ENCODE measurements around the gene NEU4. TPM values are rescaled to one million over a fixed set of nuclear protein-coding genes. Genes with fewer than 3 reads are reported as not detected.
A peak's percentile ranks its signal among the peaks of the same experiment; 100 is the strongest.

NEU4 gene
- total RNA-seq, 1 donor, result not detected

DNA sequence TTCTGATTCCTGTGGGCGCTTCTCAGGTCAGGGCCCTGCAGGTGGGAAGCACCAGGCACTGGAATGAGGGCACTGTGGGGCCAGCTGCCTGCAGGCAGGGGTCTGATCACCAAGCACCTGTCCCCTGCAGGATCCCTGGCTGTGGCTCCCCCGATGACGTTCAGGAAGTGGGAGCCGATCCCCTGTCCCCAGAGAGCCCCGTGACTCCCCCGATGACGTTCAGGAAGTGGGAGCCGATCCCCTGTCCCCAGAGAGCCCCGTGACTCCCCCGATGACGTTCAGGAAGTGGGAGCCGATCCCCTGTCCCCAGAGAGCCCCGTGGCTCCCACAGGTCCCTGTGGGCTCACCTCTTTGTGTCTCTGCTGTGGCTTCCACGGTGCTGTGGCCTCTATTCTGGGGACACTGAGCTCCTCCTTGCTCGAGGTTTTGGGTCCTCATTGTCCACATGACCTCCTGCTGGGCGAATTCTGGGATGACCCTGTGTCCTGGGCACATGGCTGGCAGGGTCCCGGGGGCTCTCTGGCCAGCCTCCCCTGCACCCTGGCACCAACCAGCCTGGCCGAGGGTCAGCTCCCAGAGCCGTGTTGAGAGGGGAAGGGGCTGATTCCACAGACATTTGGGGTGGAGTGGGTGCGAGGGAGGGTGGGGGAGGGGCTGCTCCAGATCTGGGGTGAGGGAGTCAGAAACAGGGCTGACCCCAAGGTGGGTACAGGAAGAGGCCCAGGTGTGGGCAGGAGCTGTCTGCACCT, 4.8 kb downstream of the NEU4 start:
- Histone ChIP-seq H3K79me2 (ENCODE audit: insufficient read depth, low read length) (no peaks in the 10 kb centered on the region), H3K4me1 (ENCODE audit: insufficient read depth, low read length) (no peaks in the 10 kb centered on the region), H3K9me3 (ENCODE audit: low read depth, low read length) (no peaks in the 10 kb centered on the region), H3K27ac (ENCODE audit: low read depth, low read length) (peak overlapping the region; percentile 61), H2AFZ (ENCODE audit: low read length) (no peak overlapping the region), H3K4me3 (ENCODE audit: insufficient read depth, low read length) (no peak overlapping the region), H4K20me1 (ENCODE audit: insufficient read depth, low read length) (no peaks in the 10 kb centered on the region), H3K4me2 (ENCODE audit: insufficient read depth, low read length) (no peak overlapping the region), H3K27me3 (ENCODE audit: insufficient read depth, low read length) (no peaks in the 10 kb centered on the region), H3K36me3 (ENCODE audit: insufficient read depth, low read length) (no peaks in the 10 kb centered on the region)
- DNase-seq (ENCODE audit: insufficient read length, low spot score, missing footprints), result peak; percentile 89
- TF ChIP-seq, protein P1, sequence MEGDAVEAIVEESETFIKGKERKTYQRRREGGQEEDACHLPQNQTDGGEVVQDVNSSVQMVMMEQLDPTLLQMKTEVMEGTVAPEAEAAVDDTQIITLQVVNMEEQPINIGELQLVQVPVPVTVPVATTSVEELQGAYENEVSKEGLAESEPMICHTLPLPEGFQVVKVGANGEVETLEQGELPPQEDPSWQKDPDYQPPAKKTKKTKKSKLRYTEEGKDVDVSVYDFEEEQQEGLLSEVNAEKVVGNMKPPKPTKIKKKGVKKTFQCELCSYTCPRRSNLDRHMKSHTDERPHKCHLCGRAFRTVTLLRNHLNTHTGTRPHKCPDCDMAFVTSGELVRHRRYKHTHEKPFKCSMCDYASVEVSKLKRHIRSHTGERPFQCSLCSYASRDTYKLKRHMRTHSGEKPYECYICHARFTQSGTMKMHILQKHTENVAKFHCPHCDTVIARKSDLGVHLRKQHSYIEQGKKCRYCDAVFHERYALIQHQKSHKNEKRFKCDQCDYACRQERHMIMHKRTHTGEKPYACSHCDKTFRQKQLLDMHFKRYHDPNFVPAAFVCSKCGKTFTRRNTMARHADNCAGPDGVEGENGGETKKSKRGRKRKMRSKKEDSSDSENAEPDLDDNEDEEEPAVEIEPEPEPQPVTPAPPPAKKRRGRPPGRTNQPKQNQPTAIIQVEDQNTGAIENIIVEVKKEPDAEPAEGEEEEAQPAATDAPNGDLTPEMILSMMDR (IDR thresholded peaks at IDR 0.05; ENCODE audit: extremely low read depth, low read depth, low read length), result no peak

DNA sequence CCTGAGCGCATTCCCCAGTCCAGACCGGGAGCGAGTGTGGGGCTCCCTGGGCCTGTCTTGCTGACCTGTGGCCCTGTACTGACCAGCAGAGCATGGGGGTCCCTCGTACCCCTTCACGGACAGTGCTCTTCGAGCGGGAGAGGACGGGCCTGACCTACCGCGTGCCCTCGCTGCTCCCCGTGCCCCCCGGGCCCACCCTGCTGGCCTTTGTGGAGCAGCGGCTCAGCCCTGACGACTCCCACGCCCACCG, 5.3 kb downstream of the NEU4 start:
- Histone ChIP-seq H3K4me2 (ENCODE audit: insufficient read depth, low read length) (no peak overlapping the region), H3K4me3 (ENCODE audit: insufficient read depth, low read length) (no peak overlapping the region), H3K9me3 (ENCODE audit: low read depth, low read length) (no peaks in the 10 kb centered on the region), H4K20me1 (ENCODE audit: insufficient read depth, low read length) (no peaks in the 10 kb centered on the region), H3K27ac (ENCODE audit: low read depth, low read length) (no peak overlapping the region), H3K36me3 (ENCODE audit: insufficient read depth, low read length) (no peaks in the 10 kb centered on the region), H2AFZ (ENCODE audit: low read length) (no peak overlapping the region), H3K79me2 (ENCODE audit: insufficient read depth, low read length) (no peaks in the 10 kb centered on the region), H3K27me3 (ENCODE audit: insufficient read depth, low read length) (no peaks in the 10 kb centered on the region), H3K4me1 (ENCODE audit: insufficient read depth, low read length) (no peaks in the 10 kb centered on the region)
- DNase-seq (ENCODE audit: insufficient read length, low spot score, missing footprints), result no peak
- TF ChIP-seq, protein P1 (IDR thresholded peaks at IDR 0.05; ENCODE audit: extremely low read depth, low read depth, low read length), result no peak

DNA sequence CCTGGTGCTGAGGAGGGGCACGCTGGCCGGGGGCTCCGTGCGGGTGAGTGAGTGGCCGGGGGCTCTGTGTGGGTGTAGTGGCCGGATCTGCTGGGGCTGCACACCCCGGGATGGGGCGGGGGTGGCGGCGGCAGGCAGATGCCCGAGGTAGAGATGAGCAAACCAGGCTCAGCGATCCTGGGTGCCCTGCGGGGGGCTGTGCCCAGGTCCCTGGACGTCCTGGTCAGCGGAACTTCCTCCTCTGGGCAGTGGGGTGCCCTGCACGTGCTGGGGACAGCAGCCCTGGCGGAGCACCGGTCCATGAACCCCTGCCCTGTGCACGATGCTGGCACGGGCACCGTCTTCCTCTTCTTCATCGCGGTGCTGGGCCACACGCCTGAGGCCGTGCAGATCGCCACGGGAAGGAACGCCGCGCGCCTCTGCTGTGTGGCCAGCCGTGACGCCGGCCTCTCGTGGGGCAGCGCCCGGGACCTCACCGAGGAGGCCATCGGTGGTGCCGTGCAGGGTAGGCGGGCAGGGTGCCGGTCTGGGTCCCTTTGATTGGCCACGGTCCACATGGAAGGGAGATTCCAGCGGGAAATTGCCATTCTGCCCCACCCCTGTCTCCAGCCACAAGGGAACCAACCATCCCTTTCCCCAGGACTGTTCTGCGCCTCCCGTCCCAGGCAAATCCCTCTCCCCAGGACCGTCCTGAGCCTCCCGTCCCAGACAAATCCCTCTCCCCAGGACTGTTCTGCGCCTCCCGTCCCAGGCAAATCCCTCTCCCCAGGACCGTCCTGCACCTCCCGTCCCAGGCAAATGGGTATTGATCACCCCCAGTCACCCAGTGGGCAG, 5.9 kb downstream of the NEU4 start:
- Histone ChIP-seq H3K36me3 (ENCODE audit: insufficient read depth, low read length) (no peaks in the 10 kb centered on the region), H4K20me1 (ENCODE audit: insufficient read depth, low read length) (no peaks in the 10 kb centered on the region), H3K4me1 (ENCODE audit: insufficient read depth, low read length) (no peaks in the 10 kb centered on the region), H3K9me3 (ENCODE audit: low read depth, low read length) (no peaks in the 10 kb centered on the region), H3K4me2 (ENCODE audit: insufficient read depth, low read length) (no peak overlapping the region), H3K79me2 (ENCODE audit: insufficient read depth, low read length) (no peaks in the 10 kb centered on the region), H2AFZ (ENCODE audit: low read length) (no peak overlapping the region), H3K27ac (ENCODE audit: low read depth, low read length) (no peak overlapping the region), H3K4me3 (ENCODE audit: insufficient read depth, low read length) (no peak overlapping the region), H3K27me3 (ENCODE audit: insufficient read depth, low read length) (no peaks in the 10 kb centered on the region)
- DNase-seq (ENCODE audit: insufficient read length, low spot score, missing footprints), result peak; percentile 81
- TF ChIP-seq, protein P1 (IDR thresholded peaks at IDR 0.05; ENCODE audit: extremely low read depth, low read depth, low read length), result no peak

Measured in osteoblast (primary cell).